Cerebellar nuclear complex (tissue), 1 donor: ENCODE data around the gene FLYWCH1.

Source experiments
- DNase-seq, 2 experiments: peaks; one replicate each; lab custom pipeline; 2025; lab: John Stamatoyannopoulos, UW

Gene FLYWCH1

DNA sequence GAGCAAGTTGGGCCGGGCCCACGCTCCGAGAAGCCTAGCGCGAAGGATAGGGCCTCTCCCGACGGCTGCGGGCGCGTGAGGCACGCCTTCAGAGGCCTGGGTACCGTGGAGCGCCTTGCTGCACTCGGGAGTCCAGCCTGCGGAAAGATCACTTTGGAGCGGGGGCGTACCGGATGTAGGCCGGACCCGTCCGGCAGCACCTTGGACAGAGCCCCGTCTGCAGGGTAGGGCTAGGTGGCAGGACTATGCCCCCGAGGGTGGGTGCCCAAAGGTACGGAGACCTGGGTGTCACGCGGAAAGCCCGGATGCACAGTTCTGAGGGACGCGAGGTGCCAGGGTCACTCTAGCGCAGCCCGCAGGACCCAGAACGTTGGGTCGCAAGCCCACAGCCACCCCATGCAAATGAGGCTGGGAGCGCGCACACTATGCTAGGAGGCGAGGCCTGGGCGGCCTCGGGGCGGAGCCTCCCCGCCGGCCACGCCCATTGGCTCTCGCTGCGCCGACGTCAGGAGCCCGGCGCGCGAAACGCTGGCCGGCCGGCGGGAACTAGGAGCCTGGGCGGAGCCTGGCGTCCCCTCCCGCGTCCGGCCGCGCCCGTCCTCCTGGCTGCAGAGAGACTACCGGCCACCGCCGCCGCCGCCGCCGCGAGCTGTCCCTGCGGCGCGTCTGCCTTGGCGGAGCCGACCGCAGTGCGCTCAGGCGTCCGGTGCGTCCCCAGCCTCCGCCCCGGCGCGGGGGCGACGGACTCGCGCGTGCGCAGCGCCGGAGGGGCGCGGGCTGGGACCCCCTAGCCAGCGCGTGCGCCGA lies 57.2 kb downstream of the FLYWCH1 start, which contains the start of gene PAQR4:
TSS of gene PAQR4 (plus strand) at position 611 of the 807 bp plus-strand sequence. CDS start 327 bp downstream, outside the sequence.
- DNase-seq = peak in 1 of 2 experiments; percentile 64

DNA sequence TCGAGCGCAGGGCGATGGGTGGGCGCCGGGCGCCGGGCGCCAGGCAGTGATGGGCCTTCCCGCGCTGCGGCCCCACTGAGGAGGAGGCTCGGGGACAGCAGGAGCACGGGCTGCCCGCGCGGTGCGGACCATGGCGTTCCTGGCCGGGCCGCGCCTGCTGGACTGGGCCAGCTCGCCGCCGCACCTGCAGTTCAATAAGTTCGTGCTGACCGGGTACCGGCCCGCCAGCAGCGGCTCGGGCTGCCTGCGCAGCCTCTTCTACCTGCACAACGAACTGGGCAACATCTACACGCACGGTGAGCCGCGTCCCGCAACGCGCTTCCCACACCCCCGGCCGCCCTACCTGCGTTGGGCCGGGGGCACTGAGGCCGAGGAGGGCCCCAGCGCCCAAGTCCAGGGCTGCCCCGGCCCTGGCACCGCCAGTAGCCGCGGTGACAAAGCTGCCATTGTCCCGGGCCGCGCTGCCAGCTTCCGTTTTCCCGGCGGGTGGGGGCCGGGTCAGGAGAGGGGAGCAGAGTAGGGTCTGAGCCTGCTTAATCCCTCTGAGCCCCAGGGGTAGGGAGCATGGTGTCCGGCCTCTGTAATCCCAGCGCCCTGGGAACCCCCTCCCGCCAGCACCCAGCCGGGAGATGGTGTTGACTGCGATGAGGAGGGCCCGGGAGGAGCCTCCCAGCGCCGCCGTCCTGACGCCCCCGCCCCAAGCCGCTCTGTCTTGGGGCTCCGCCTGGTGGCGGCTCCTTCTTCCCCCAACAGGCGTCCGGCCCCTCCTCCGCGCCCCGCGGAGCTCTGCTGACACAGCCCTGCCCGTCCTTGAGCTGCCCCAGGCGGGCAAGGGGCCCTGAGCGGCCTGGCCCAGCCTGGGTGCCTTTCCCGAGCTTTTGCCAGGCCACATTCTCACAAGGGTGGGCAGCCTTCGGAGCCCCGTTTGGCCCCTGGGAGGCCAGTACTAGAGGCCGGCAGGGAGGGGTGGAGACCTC lies 58.1 kb downstream of the FLYWCH1 start:
- DNase-seq = no peak

DNA sequence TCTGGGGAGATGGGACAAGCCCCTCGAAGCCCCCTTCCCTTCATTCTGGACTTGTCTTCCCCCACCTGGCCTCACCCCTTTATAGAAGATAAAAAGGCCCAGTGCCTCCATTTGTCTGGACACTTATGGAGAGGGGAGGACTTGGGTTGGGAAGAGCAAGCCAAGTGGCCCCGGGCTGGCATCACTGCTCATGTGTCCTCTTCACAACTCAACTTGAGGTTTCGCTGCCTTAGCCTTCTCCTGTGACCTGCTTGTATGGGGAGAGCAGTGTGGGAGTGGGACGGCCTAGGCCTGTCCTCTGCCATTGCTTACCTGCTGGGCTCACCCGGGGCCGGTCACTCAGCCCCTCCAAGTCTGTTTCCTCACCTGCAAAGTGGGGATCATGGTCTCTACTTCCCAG lies 58.8 kb downstream of the FLYWCH1 start:
- no peak for DNase-seq

DNA sequence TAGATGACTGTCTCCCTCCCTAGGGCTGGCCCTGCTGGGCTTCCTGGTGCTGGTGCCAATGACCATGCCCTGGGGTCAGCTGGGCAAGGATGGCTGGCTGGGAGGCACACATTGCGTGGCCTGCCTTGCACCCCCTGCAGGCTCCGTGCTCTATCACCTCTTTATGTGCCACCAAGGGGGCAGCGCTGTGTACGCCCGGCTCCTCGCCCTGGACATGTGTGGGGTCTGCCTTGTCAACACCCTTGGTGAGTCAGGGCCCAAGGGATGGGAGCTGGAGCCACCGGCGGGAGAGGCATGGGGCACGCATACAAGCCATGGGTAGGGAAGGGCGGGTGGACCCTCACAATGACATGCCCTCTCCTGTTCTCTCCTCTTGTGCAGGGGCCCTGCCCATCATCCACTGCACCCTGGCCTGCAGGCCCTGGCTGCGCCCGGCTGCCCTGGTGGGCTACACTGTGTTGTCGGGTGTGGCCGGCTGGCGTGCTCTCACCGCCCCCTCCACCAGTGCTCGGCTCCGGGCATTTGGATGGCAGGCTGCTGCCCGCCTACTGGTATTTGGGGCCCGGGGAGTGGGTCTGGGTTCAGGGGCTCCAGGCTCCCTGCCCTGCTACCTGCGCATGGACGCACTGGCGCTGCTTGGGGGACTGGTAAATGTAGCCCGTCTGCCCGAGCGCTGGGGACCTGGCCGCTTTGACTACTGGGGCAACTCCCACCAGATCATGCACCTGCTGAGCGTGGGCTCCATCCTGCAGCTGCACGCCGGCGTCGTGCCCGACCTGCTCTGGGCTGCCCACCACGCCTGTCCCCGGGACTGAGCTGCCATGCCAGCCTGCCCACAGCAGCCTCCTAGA lies 59.6 kb downstream of the FLYWCH1 start:
- DNase-seq = no peak

DNA sequence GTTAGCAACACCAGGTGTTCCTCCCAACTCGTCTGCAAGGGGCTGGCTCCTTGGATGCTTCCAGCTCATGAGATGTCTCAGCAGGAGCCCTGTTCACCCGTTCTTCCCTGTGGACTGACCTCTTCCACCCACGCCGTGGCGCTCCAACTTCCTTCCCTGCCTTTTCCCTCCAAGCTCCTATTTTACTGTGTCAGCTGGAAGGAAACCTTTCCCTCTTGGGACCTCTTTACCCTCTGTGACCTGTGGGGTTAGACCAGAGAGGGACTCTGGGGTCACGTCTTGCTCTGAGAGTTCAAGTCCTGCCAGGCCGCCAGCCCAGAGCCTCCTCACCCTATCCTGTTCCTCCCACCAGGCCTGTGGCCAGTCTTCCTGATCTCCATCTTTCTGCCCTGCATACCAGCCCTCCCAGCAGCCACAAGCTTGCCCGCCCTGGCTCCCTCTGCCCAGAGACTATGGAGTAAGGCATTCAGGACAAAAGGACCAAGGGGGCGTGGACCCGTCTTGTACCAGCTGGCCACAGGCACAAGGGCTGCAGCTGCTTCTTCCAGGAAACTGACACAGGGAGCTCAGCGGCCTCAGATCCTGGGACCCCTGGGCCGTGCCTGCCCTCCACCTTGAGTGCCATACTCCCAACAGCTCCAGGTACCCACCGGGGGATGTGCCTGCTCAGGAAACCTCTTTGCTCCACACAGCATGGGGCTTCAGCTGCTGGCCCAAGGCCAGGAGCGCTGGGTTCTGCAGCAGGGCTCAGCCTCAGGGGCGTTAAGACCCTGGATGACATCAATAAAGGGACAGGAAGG lies 60.5 kb downstream of the FLYWCH1 start:
- no peak for DNase-seq

DNA sequence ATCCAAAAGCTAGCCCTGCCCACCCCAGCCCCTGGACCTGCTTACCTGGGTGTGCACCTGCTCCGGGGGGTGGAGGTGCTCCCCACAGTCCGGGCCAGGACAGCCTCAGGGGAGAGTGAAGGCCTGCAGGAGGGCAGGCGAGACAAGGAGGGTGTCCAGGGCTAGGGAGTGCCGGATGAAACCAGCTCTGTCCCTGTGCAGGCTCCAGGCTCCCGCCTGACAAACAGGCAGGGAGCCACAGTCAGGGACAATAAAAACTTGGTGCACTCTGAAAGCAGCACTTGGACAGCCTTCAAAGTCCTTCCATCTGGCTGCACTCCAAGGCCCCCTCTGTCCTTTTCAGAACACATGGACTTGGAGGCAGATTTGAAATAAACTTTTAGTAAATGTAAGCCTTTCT lies 61.4 kb downstream of the FLYWCH1 start:
- no peak for DNase-seq

DNA sequence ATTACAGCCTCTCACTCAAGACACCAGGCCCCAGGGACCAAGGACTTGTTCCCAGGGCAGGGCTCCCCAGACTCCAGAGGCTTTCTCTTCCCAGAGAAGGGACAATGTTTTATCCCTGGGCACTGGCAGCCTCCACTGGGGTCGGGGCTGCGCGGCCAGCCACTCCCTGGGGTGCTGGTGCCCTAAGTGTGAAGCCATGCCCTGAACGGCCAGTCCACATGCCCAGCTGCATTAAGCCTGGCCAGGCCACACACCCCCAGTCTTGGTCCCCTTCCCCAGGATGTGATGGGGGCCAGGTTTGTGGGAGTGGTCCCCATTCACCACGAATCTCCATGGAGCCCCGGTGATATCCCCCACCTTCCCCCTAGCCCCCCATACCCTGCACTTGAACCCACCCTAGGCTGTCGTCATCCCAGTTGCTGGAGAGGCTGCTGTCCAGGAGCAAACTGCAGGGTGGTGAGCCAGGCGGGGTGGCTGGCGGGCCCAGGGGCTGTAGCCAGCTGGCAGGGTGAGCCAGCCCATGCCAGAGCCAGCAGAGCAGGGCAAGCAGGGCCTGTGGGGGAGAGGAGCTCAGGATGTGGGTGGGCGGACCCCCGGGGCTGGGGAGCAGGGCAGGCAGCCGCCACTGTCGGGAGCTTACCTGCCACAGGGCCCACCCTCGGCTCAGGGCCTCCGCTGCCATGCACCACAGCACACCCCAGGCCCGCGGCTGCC lies 62.0 kb downstream of the FLYWCH1 start:
- no peak for DNase-seq

DNA sequence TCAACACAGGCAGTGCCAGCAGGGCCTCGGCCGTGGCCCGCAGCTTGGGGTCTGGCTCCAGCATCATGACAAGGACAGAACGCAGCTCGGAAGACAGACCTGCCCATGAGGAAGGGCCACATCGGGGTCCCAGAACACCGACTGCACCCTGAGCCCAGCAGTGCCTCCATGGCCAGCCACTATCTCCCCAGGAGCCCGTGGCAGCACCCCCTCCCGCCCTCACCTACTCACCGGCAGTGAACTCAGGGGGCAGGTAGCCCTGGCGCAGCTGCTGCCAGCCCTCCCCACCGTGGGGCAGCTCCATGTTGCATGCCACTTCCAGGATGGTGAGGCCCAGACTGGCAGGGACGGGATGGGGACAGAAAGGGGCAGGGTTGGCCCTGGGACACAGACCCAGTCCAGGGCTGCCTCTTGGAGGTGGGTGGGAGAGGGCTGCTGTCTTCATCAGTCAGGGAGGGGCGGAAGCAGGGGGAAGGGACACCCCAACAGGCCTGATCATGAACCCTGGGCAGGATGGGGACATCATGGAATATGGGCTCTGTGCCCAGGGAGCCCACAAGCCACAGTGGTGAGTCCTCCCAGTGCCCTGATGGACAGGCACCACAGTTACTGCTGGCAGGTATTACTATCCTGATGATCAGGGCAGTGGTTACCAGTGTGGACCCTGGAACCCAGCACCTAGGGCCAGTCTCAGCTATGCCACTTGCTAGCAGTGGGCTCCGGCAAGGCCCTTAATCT lies 62.8 kb downstream of the FLYWCH1 start:
- no peak for DNase-seq

DNA sequence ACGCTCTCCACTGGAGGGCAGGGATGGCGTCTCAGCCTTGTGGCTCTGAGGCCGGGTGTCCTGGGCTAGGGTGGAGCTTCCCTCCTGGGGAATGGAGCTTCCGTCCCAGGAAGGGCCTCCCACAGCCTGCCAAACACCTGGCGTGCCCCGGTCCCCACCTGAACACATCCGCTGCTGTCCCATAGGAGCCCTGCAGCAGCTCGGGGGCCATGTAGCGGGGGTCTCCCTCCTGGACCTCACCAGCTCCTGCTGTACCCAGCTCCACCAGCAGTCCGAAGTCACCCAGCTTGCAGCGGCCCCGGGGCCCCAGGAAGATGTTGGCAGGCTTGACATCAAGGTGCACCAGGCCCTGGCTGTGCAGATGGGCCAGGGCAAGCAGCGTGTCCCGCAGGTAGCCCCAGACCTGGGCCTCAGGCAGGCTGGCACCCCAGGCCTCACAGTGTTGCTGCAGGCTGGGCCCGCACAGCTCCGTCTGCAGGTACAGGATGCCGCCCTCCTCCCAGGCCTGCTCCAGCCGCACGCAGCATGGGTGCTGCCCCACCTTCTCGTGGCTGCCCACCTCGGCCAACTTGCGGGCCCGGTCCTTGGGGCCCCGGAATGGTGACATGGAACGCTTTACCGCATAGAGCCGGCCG lies 63.5 kb downstream of the FLYWCH1 start:
- DNase-seq = no peak

DNA sequence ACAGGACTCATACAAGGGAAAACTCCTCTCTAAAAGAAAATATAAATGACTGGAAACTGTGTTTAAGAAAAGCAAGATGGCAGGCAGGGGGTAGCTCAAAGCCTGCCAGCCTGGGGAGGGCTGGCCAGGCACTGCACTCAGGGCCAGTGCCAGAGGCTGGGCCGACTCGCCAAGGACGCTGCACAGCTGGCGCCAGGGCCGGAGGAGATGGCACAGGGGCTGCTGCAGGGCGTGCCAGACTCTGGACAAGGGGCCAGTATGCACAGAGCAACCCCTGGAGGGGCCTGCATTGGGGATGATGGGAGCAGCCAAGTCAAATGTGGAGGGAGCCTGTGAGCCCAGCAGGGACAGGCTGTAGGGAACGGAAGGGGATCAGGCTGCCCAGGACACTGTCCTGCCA lies 64.5 kb downstream of the FLYWCH1 start:
- DNase-seq = no peak

DNA sequence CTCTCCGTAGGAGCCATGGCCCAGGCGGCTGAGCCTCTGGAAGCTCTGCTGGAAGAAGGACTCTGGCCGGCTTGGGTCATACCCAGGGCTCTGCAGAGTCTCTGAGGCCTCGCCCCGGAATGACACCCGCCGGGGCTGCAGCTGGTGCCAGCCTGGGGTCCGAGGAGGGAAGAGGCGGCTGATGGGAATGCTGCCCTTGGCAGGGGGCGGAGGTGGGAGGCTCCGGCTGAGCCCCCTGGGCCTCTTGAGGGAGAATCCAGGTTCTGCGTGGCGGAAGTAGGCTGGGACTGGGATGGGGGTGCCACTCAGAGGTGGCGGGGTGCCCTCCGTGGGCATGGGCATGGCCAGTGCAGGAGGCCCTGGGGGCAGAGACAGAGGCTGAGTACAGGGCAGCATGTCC lies 64.9 kb downstream of the FLYWCH1 start:
- no peak for DNase-seq

DNA sequence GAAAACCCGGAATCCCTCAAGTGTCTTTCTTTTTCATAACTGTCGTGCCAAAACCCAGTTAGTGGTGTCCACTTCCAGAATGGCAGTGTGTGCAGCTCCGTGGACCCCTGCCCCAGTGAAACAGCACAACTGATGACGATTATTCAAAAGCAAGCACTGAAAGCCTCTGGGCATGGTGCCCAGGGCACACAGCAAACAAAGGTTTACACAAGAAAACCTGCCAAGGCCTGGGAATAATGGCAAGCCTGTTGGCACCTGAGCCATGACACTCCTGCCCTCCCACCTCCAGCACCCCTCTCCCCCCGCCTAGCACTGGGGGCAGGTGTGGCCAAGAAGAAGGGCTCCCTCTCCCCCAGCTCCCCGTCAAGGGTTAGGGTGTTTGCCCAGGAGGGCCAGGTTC lies 65.7 kb downstream of the FLYWCH1 start:
- no peak for DNase-seq

DNA sequence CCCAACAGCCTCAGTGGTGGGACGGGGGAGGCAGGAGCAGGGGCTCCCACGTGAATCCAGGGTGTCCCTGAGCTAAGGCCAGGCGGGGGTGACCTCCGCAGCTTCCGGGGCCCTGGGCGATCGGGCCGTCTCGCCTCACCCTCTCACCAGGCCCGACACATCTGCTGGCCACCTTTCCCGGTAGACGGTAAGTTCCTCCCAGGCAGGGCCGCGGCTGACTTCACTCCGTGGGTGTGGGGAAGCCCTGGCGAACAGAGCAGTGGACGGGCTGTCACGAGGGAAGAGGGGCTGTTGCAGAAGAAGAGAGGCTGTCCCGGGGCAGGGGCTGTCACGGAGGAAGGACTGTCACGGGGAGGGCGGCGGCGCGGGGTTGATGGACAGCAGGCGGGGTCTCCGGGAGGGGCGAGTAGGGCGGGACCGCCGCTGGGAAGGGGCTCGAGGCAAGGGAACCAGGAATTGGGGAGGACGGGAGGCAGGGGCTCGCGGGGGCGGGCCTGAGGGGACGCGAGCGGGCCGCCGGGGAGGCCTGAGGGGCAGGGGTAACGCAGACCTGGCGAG lies 68.0 kb downstream of the FLYWCH1 start:
- DNase-seq = no peak

DNA sequence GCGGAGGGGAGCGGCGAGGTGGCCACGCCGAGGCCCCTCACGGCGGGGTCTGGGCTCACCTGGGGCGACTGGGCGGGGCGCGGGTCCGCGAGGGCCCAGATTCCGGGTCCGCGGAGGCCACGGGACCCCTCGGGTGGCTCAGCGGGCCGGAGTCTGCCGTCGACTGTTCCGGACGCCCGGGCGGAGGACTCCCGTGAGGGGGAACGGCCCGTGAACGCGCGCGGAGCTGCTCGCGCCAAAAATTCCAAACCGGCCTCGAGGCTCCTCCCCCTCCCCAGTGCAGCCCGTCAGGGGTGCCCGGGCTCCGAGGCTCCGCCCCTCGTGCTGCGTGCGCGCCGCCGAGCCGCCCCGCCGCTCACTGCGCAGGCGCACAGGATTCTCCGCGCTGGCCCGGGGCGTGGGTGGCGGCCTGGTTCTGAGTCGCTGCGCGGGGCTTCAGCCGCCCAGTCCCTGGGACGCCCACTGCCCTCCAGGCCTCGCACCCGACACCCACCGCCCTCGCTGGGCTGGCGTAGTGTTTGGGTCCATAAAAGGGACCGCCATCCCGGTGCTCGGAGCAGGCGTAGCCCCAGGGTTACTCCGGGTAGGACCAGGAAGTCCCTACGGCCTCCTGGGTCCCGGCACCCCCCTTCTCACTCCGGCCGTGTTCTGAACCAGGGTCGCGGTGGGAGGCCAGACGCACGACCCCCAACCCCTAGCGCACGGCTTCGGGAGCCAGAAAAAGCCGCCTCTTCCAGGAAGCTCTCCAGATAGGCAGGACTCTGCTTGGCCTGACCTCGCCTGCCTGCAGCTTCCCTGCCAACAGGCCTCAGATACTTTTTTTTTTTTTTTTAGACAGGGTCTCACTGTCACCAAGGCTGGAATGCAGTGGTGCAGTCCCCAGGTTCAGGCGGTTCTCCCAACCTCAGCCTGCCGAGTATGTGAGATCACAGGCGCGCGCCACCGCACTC lies 68.8 kb downstream of the FLYWCH1 start, which contains the start of gene PKMYT1:
TSS of gene PKMYT1 (minus strand) at position 220 of the 950 bp plus-strand sequence. CDS start 789 bp downstream, outside the sequence.
- peak in 1 of 2 experiments; percentile 70 for DNase-seq

DNA sequence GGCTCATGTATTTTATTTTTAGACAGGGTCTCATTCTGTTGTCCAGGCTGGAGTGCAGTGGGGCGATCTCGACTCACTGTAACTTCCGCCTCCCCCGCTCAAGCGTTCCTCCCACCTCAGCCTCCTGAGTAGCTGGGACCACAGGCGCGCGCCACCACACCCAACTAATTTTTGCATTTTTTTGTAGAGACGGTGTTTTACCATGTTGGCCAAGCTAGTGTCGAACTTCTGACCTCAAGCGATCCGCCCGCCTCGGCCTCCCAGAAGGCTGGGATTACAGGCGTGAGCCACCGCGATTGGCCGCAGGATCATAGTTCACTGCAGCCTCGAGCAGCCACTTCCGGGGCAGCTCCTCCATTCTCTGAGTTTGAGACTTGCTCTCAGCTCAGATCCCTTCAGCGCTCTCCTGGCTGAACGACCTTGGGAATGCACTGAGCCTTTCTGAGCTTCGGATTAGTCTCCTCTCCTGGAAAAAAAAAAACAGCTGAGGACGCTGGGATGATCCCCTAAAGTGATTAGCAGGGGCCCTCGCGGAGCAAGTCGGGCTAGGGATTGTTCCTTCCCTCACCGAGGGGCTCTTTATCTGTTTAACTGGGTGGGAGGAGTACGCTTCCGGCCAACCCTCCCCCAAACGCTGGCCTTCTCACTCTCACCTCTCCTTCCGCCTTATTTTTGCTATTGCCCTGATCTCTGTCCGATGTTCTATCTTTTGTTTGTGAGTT lies 69.6 kb downstream of the FLYWCH1 start:
- DNase-seq = no peak

DNA sequence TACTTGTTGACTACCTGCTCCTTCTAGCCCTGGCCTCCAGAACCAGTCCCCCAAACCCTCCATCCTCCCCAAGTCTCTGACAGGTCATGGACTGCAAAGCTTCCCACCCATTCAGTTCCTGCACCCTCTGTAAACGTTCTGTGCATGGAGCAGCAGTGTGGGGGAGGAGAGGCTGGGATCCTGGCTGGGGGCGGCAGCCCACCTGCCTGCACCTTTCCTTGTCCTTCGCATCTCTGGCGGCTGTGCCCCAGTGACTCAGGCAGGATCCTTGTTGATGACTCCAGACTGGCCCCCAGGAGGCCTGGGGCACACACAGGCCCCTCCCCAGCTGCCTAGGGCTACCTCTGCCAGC lies 70.1 kb downstream of the FLYWCH1 start:
- DNase-seq = no peak

DNA sequence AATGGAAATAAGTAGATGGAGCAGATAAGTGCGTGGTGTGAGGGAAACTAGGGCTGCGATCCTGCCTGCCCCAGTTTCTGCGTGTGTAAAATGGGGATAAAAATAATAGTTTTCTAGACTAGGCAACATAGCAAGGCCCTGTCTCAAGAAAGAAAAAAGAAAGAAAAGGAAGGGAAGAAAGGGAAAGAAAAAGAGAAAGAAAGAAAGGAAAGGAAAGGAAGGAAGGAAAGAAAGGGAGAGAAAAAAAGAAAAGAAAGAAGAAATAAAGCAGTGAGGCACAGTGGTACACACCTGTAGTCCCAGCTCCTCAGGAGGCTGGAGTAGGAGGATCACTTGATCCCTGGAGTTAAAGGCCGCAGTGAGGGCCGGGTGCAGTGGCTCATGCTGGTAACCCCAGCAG lies 70.7 kb downstream of the FLYWCH1 start:
- DNase-seq = no peak
